CD4-positive, alpha-beta T cell treated with Interleukin-2 at 100 ng/mL for 4 hours (primary cell): Measurements from ENCODE around the gene CCDC13.

Experiments used
- DNase-seq: peaks from one replicate; pipeline ENCODE4 v3.0.0-alpha.2; 2020; ENCODE audit warnings: low spot score

The CCDC13 gene

DNA sequence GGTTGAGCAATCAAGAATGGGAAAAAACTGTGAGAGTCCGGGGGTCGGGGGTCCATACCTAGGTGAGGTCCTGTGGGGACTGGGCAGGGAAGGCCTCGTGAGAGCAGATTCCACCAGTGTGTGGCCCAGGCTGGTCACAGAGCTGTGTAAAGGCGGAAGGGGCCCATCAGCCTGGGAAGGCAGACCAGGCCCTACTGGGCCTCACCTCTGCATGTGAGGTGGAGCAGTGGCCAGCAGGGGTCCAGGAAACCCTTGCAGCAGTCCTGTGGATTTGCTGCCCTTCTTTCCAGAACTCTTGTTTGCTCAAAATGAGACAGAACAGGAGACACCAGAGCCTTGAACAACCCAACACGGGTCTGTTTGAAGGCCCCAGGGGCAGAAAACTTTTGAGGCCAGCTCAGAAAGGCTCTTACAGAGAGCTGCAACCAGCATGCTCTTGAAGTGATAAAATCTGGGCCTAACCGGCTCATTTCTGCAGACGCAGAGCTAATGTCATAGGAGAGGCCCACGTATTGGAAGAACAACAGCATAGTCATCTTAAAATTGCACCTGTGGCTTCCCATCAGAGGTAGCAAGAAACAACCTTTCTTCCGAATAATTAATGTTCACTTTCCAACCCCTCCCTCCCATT, 40.1 kb downstream of the CCDC13 start:
- DNase-seq: no peak

DNA sequence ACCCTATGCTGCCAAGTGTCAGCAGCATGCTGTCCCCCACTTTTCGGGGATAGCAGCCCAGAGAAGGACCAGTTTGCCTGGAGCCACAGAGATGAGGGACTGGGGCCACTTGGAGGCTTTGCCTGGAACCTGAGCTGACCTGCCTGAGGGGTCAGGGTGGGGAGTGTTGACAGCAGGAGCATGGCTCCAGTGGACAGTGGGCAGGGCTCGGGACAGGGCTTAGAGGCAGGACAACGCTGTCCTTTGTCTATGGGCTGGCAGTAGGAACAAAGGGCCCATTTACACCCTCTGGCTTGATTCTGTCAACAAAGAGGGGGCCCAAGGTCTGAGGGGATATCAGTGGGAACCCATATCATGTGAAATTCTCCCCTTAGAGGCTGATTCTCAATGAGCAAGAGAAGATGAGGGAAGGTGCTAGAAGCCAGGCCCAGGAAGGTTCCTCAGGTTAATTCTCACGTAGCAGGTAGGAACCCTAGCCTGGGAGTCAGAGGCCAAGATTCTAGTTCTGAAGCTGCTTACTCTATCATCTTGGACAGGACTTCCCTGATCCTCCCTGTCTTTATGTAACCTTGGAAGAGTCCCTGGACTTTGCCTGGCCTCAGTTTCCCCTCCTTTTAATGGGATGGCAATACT, 40.7 kb downstream of the CCDC13 start:
- no peak for DNase-seq

DNA sequence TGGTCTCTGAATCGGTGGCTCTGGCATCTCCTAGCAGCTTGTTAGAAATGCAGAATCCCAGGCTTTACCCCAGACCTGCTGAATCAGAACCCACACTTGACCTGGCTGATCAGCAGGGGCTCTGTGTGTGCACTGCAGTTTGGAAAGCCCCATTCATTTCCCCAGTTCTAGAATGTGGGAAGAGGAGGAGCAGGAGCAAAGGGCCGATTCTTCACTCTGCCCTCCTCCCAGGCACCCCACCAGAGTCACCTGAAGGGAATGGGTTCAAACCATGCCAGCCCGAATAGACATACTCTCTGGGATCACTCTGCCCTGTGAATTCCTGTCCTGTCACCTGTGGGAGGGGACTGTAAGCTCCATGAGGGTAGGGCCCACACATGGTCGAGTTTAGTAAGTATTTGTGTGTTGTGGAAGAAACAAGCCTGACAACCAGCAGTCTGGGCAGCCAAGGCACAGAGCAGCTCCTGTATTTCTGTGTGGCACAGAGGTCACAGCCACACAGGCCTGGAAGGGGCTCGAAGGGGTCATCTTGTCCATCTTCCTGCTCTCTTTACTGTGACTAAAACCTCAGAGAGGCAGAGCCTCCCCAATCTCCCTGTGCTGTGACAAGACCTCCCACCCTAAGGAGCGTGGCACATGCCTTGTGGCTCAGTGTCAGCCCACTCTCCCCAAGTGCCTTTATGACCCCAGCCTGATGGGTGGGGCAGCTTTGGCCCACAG, 41.4 kb downstream of the CCDC13 start:
- DNase-seq: no peak

DNA sequence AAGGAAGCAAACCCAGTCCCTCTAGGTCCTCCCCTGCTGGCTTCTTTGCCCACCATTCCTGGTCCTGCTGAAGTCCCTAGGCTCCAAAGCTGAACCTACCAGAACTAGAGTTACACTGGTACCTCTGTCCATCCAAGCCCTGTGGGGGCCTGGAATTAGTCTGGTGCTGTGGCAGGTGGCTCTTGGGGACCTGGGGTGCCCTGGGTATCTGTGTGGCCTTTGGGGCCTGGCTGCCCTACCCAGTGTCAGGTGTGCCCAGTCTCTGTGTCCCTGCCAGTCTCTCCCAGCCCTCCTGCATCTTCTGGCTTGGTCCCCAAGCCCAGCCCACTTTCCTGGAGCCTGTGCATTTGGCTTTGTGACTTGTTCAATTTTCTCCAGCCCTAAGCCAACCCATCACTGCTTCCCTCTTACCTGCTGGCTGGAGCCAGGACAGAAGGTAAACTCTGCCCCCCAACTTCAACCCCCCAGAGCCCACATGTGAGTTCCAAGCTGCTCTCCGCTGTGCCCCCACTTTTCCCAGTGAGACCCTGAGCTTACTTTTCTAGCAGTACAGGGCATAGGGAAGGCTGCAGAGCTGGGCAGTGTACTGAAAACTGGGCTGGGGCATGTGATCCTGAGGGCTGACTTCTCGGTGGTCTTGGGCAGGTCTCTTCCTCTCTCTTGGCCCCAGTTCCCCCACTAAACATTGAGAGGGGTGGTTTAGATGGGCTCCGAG, 42.2 kb downstream of the CCDC13 start:
- no peak for DNase-seq

DNA sequence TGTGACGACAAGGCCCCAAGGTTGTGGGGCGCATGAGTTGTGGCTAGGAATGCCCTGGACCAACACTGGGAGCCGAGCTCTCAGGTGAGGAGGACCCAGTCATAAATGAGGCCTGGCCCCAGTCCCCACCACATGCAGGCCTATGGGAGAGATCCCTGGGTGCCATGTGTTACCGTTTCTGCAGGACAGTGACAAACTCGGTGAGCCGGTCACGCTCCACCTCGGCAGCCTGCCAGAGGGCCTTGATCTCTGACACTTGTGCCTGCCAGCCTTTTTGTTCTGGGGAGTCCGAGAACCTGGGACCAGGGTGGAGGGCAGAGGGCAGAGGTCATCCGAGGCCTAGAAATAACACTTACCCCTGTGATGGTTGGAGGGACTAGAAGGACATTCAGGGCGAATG, 42.8 kb downstream of the CCDC13 start:
- no peak for DNase-seq

DNA sequence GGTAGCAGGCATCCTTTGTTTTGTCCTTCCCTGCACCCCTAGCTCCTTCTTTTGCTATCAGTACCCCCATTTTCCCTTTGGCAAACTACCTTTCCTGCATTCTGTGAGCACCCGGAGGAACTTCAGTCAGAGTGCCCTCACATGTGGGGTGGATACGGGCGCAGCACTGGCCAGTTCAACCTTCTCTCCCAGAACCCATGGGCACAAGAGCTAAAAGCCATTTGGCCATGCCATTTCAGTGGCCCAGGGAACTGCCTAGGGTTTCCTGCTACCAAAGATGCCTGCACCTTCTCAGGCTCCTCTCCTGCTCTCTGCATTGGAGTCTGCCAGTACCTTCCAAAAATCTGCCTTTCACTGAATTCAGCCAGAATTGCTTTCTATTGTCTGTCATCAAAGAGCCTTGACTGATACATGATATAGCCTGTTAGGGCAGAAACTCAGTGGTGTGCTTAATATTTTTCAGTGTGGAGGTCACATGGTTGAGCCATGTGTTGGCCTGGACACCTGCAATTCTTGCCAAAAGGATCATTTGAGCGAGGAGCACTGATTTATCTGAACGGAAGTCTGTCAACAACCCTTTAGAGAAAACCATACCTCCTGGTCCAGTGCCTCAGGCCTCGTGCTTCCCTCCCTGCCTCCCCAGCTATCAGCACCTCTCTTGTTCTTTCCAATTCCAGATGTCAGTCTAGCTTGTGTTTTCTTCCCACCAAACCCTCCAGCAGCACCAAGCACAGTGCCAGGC, 43.5 kb downstream of the CCDC13 start:
- DNase-seq: no peak

DNA sequence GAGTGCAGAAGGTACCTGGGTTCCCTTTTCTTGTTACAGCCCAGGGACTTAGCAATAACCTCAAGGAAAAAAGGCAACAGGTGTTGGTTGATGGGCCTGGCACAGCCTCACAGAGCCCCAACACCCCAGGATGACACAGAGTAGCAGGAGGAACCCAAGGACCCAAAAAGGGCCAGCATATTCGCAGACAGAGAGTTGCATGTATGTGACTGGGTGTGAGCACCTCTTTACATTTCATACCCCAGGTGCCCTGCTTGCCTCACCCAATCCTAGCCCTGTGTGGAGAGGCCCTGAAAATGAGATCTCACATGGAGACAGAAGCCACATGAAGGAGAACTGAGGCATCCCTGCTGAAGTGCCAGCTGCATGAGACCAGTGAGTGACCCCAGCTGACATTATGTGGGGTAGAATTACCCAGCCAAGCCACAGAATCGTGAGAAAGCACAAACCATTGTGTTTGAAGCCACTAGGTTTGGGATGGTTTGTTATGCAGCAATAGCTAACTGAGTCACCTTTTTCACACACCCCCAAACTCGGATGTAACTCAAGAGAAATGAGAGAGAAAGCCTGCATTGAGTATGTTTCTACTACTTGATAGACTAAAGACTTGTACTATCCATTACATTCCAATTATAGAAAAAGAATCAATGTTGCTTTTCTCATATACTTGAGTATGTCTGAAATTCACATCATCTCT, 44.2 kb downstream of the CCDC13 start:
- DNase-seq: no peak

DNA sequence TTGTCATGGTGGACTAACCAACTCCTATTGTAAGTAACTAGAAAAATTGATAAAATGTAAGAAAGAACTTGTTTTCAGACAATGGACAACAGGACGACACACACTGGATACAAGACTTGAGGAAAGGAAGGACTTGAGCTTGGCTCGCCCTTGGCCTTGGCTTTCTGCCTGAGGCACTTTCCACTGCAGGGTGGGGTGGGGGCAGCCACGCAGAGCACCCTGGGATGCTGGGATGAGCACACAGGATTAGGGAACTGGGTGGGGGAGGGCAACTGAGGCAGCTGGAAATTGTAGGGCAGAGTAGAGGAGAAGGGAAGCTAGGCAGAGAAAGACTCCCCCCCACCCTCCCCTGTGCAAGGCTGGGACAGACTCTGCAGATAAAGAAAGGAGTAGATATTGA, 45.0 kb downstream of the CCDC13 start:
- no peak for DNase-seq

DNA sequence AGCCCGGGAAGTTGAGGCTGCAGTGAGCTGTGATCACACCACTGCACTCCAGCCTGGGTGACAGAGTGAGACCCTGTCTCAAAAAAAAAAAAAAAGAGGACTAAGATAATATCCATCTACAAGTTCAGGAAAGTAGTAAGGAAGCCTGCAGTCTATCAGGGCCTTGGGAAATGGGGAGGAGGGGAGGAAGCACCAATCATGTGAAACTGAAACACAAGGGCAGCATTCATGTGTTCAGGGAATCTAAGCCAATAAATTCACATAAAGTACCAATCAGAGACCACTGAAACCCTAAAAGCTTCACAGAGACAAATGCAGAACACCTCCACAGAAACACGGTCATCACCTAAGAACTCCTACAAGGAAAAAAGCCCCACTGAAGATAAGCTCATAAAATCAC, 47.6 kb downstream of the CCDC13 start:
- no peak for DNase-seq

DNA sequence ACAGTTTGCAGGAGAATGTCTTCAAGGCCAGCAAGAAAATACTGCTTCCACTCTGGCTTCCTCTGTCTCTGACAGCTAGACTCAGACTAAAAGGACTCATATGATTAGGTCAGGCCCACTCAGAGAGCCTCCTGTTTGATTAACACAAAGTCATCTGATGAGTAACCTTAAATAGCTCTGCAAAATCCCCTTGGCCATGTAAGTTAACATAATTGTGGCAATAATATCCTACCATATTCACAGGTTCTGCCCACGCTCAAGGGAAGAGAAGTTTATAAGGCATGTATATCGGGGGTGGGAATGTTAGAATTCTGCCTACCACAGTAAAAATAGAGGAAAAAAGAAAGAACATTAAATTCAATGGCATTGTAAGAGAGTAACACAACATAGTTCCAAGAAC, 49.8 kb downstream of the CCDC13 start:
- no peak for DNase-seq
